Fibroblast of the aortic adventitia (primary cell): Measurements from ENCODE around the gene NCKIPSD. TPM values are rescaled to one million over a fixed set of nuclear protein-coding genes. Genes with fewer than 3 reads are reported as not detected.
"Not testable (repeated sequence)": the region's sequence is repeated elsewhere in the genome, so short reads cannot be mapped to it uniquely, and the experiment has no call there.

ENCODE experiments used
- DNase-seq: peaks from one replicate; pipeline ENCODE4 v3.0.0-alpha.2; 2010; ENCODE audit warnings: low read depth
- H3K4me3 ChIP-seq: 2 replicates; pipeline ENCODE4 v1.5.1; 2011; ENCODE audit warnings: low read depth, mild to moderate bottlenecking, control low read depth, low read length, moderate library complexity
- CTCF ChIP-seq: IDR thresholded peaks from 2 replicates; pipeline ENCODE4 v1.5.1; 2011; ENCODE audit warnings: mild to moderate bottlenecking, low read length, control low read depth, inconsistent platforms; ENCODE audit not compliant: insufficient read depth
- total RNA-seq: library from RNA; depleted of rRNA; stranded (reverse); fragments of >200 nt; gene quantifications from 2 replicates; pipeline ENCODE4 v1.2.3, GENCODE V29; 2012; ENCODE audit warnings: low replicate concordance

The NCKIPSD gene
- 8.1 and 20.0 TPM in 2 replicates for total RNA-seq

- H3K4me3 ChIP-seq: peak within 1 kb of the TSS; percentile 98
- peak; percentile 80 for TF ChIP-seq CTCF
- peak; percentile 70 for DNase-seq
These were observed at the start of gene NCKIPSD for GRCh38 chr3:48685603-48686511. Gene NCKIPSD (minus strand): TSS chr3:48685915. CDS start chr3:48685807, 108 bp downstream.

GRCh38 chr3:48735075-48735767 lies 49.5 kb upstream of the NCKIPSD start:
- not testable (repeated sequence) for DNase-seq, H3K4me3 ChIP-seq

- DNase-seq: not testable (repeated sequence)
These were observed 48.8 kb upstream of the NCKIPSD start for GRCh38 chr3:48734541-48734940.

GRCh38 chr3:48733752-48734518 lies 48.2 kb upstream of the NCKIPSD start:
- not testable (repeated sequence) for H3K4me3 ChIP-seq, DNase-seq

More at GRCh38 chr3:48734541-48734940, 48.8 kb upstream of the NCKIPSD start:
- not testable (repeated sequence) for H3K4me3 ChIP-seq

- TF ChIP-seq CTCF: no peak
- H3K4me3 ChIP-seq: no peak overlapping the region
These were observed 41.8 kb upstream of the NCKIPSD start for GRCh38 chr3:48727511-48727910.

GRCh38 chr3:48725185-48725855 lies 39.6 kb upstream of the NCKIPSD start:
- not testable (repeated sequence) for H3K4me3 ChIP-seq, DNase-seq

More at GRCh38 chr3:48727511-48727910, 41.8 kb upstream of the NCKIPSD start:
- DNase-seq: no peak

- no peak for DNase-seq
- no peak for TF ChIP-seq CTCF
- H3K4me3 ChIP-seq: no peak overlapping the region
These were observed 38.0 kb upstream of the NCKIPSD start for GRCh38 chr3:48723725-48724124.

GRCh38 chr3:48723293-48723692 lies 37.6 kb upstream of the NCKIPSD start:
- not testable (repeated sequence) for H3K4me3 ChIP-seq
- DNase-seq: peak; percentile 42
